Measurements from ENCODE around the gene PHC2.
A peak's percentile ranks its signal among the peaks of the same experiment; 100 is the strongest.

The PHC2 gene

DNA sequence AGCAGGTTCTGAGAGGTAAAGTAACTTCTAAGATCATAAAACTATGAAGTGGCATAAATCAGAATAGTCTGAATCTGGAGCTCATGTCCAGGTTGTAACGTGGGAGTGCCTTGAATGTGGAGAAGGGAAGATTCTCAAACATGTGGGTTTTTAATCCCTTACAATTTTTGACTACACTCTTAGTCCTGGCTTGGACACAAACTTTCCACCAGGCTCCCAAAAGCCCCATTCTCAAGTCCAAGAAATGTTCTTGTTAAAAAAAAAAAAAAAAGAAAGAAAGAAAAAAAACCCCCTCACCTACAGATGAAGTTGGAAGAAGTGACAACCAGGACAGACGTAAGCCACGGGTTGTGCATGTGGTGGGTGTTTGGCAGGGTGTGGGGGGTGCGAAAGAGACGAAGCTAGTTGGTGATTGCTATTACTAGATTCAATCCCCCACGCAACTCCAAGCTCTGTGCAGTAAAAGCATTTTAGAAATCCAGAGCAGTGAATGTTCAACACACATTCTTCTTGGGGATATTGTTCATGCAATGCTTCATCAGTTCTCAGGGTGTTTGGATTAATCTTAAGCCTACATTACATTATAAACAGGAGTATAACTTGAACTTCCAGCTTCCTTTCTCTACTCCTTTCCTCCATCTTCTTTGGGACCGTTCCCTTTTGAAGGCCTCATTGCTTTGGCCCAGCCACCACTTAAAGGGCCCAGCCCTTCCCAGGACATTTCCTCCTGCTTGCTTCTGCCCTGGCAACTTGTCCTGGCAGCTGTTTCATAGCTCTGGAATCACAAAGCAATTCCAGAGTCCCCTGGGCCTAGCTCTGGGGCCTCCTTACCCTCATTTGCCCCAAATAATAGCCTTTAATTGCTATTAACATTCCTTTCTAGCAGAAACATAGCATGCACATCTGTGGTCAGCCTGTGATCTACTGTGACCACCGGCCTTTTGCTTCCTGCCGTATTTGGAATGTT, 41.8 kb downstream of the PHC2 start:
- DNase-seq, result no peak

DNA sequence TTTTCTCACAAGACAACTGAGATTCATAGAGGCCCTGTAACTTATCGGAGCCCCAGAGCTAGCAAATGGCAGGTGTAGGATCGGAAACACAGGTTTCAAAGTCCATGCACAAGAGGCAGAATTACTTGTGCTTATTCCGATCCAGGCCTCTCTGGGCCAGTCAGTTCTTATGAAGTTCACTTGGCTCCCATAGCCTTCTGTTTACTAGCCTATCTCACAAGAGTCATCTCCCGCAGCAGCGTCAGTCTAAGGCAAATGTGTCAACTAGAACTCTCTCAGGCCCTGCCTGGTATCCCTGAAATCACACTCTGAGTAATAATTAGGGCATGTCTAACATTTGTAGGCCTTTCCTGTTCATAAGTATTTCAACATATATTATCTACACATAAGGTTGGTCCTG, 43.3 kb downstream of the PHC2 start:
- no peak for DNase-seq

- DNase-seq, result no peak
Observed at GRCh38 chr1:33385251-33385650, 45.6 kb downstream of the PHC2 start.

DNA sequence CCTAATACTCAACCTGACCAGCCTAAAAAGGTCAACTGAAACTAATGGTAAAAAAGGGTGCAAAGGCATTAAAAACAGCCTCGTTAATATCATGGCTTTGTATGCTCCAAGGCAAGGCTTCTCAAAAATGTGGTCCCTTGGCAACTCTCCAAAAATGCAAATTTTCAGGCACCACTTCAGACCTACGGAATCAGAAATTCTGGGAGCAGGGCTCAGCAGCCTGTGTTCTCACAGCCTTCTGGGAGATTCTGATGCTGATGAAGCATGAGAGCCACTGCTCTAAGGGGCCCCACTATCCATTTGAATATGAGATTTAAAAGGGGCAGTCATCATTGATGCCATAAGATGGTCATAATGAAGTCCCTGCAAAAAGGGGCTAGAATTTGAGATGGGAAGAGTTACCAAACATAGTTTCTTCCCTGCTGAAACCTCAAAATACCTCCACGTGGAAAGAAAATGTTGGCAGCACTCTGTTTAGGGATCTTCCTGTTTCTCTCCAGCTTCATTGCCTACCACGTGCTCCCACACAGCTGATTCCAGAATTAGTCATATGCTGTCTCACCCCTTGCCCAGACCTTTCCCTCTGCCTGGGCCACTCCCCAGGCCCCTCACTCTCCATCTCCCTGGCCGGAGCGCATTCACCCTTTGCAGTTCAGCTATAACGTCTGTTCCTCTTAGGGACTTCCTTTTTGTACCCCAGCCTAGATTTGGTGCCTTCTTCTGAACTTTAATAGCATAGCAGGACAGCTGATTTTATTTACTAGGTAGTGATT, 46.7 kb downstream of the PHC2 start:
- DNase-seq, result no peak

DNA sequence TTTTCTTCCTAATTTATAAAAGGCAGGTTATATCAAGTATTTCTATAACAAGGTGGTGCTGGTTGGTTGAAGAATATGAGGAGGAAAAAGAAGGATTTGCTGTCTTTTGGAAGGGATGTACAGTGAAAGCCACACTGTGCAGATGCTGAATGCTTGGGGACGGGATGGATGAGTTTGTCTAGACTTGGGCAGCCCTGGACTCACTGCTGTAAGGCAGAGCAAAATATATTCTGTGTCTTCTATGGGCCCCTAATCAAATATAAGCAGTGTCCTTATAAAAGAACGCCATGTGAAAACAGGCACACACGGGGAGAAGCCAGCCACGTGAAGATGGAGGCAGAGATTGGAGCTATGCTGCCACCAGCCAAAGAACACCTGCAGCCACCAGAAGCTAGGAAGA, 47.4 kb downstream of the PHC2 start:
- DNase-seq, result no peak

DNA sequence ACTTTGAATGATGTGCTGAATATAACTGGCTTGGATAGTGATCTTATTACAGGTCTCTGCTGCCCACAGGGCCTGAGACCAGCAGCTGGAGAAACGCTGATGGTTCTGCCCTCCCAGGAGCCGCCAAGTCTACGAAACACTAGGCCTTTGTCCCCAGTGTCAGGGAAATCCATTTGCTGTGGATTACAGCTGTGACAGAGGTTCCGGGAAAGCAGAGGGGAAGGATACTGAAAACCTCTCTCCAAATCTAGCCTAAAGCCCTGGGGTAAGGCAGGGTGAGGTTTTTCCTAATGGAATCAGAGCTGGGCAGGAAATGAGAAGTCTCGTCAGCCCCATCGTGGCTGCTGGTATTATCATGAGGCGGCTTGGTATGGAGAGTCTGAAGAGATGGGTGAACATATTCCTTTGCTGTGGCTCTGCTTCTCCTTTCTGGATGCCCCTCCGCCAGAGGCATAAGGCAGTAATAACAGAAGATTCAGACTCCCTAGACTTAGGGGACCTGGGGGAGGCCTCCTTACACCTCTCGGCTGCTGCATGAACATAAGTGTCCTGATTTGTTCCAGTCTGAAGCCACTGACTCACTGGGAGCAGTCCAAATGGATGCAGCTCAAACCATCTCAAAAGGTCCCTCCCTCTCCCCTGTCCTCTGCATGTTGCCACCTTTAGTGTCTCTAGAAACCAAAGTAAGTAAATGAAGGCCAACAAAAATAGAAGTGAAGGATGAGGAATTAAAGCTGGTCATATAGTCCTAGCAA, 48.1 kb downstream of the PHC2 start:
- no peak for DNase-seq

DNA sequence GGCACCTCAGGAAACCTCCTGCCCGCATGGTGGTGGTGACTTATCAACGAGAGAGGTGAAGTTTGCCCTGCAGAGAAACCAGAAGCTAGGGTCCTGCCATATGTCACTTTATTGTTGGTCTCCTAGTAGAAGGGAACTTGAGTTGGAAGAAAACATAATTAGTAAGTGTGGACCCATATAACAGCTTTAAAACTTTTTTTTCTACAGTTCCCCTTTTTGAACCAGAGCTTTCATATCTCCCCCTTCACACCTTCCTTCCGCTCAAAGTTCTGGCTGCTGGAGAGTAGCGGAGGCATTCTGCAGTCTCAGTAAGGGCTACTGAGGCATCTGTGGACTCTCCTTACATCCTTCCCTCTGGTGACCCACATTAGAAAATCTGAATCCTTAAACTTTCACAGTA, 48.9 kb downstream of the PHC2 start:
- no peak for DNase-seq

DNA sequence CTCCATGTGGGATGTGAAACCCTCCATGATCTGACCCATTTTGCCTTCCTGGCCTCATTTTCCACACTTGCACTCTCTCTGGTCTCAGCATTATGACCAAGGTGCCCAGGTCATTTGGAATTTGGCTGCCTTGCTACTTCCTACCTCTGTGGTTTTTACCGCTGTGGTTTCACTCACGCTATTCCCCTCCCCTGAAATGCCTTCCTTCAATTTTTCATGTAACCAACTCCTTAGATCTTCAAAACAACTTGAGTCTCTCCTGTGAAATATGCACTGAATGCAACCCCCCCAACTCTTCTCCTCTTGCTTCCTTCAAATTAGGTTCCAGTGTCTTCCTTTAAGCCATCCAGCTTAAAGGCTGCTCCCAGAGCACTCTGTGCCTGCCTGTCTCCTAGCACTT, 50.1 kb downstream of the PHC2 start:
- no peak for DNase-seq

- no peak for DNase-seq
Observed at GRCh38 chr1:33379631-33380354, 51.1 kb downstream of the PHC2 start.

- DNase-seq, result no peak
Observed at GRCh38 chr1:33378976-33379375, 51.9 kb downstream of the PHC2 start.

DNA sequence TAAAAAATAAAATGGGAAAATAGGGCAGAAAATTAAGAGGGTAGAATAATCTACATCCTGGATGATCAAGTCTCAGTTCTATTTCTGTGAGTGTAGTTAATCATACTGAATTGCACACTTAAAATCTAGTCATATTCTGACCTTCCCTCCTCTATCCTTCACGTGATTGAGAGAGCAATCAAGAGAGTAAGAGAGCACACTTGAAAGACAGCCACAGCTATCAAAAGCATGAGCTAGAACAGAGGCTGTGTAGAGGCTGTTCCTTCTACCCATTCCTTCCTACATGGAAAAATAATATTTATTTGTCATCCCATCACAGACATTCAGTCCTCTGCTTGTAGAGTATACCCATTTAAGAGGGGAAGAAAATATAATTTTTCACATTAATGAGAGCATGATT, 52.4 kb downstream of the PHC2 start:
- DNase-seq, result no peak

DNA sequence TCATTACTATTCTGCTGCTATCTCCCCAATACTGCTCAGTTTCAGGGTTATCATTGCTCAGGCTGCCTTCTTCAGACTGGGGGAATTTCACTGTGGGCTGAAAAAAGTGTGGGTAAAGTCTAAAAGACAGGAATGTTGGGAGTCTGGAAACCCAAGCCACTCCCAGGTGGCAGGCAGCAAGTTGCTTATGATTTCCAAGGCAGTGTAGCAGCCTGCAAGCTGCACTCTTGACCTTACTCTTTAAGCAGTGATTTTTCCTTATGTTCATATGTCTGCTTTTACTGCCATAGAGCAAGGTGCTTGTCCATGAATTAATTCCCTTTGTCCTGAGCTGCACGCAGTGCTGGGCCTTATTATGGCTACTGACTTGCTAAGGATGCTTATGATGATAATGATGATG, 53.1 kb downstream of the PHC2 start:
- DNase-seq, result no peak

DNA sequence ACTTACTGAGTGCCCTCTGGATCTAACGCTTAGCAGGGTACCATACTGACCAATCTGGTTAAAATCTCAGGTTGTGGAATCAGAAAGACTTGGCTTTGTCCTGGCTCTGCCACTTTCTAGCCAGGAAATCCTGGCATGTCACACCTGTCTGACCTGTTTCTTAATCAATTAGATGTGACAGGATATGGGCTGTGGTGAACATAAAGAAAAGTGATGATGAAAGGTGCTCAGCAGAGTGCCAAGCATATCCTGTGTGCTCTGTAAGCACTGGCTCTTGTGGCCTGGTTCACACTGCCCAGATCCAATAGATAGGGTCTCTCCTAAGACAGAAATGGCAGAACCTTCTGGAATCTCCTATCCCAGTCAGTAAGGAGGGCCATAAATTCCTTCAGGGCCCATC, 53.9 kb downstream of the PHC2 start:
- DNase-seq, result peak in 1 of 2 donors; percentile 9

- no peak for DNase-seq
Observed at GRCh38 chr1:33375316-33375715, 55.6 kb downstream of the PHC2 start.

- no peak for DNase-seq
Observed at GRCh38 chr1:33374336-33375105, 56.4 kb downstream of the PHC2 start.

DNA sequence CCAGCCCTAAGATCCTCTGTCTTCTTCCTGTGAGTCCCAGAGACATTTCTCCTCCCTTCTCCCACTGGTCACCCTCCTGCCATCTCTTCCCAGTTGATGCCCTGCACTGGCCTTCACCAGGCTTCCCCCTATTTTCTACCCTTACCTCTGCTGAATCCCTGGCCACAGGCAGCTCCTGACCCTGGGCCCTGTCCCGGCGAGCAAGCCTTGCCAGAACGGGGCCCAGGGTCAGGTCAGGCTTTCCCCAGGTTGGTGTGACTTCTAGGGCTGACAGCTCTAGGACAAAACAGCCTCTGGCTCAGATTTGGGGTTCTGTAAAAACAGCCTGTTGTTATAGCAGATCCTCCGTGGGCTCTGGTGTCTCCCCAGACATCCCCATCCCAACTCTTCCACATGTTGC, 57.3 kb downstream of the PHC2 start:
- no peak for DNase-seq

- DNase-seq, result no peak
Observed at GRCh38 chr1:33372677-33373076, 58.2 kb downstream of the PHC2 start.

- DNase-seq, result no peak
Observed at GRCh38 chr1:33372162-33372561, 58.7 kb downstream of the PHC2 start.

GRCh38 chr1:33371334-33371733, 59.6 kb downstream of the PHC2 start:
- DNase-seq, result no peak

GRCh38 chr1:33370827-33371226, 60.1 kb downstream of the PHC2 start:
- DNase-seq, result no peak

DNA sequence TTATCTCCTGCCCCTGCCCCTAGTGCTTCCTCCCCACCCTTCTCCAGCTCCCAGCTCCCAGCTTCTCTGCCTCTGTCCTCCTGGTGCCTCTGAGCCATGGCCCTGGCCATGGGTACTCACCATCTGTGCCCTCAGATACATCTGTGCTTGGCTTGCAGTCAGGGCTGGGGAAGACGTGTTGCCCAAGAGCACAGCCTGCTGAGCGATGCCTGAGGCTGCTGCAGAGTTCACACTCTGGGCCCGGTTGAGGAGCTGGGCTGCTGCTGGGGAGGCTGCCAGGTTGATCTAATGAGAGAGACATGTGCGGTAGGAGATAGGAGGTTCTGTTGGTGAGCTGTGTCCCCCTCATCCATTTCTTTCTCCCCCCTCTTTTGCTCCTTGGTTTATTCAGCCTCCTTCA, 60.6 kb downstream of the PHC2 start:
- DNase-seq, result no peak

DNA sequence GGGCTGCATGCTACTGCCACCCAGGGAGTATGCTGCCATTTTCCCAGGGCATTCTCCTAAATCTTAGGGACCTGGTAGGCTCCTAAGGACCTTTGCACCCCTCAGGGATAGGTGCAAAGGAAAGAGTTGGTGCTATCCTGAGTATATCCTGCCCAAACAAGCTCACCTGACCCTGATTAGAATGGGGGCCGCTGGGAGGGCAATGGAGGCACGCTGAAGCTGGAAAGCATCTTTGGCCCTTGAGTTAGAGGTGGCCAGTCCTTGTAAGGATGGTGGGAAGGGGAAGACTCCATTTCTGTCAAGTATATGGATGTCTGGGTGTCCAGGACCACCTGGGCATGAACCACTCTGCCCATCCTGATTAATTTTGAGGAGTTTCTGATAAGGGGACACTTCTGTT, 61.1 kb downstream of the PHC2 start:
- DNase-seq, result no peak
